Activated CD4-positive, alpha-beta T cell treated with anti-CD3 and anti-CD28 coated beads for 1 hour (primary cell): ENCODE measurements around the gene DQX1.

Experiments used
- DNase-seq: peaks from one replicate; pipeline ENCODE4 v3.0.0-alpha.2; 2020

DQX1 gene

GRCh38 chr2:74510272-74510671, 15.8 kb downstream of the DQX1 start:
- no peak for DNase-seq

- peak; percentile 17 for DNase-seq
Observed at GRCh38 chr2:74507926-74508520, 18.0 kb downstream of the DQX1 start.

GRCh38 chr2:74507145-74507925, 18.7 kb downstream of the DQX1 start, which contains the start of gene PCGF1:
TSS of gene PCGF1 (minus strand) at chr2:74507695. CDS start at chr2:74507668, 27 bp downstream.
- DNase-seq: peak; percentile 97

- no peak for DNase-seq
Observed at GRCh38 chr2:74505448-74506246, 20.4 kb downstream of the DQX1 start.

GRCh38 chr2:74504591-74504990, 21.4 kb downstream of the DQX1 start:
- DNase-seq: no peak

- no peak for DNase-seq
Observed at GRCh38 chr2:74503506-74504475, 22.2 kb downstream of the DQX1 start.

GRCh38 chr2:74502720-74503505, 23.1 kb downstream of the DQX1 start:
- peak; percentile 18 for DNase-seq

GRCh38 chr2:74502147-74502719, 23.8 kb downstream of the DQX1 start:
- no peak for DNase-seq

GRCh38 chr2:74501335-74502071, 24.5 kb downstream of the DQX1 start:
- no peak for DNase-seq

GRCh38 chr2:74500578-74500946, 25.5 kb downstream of the DQX1 start:
- no peak for DNase-seq

GRCh38 chr2:74499940-74500577, 26.0 kb downstream of the DQX1 start:
- no peak for DNase-seq

GRCh38 chr2:74499267-74499939, 26.6 kb downstream of the DQX1 start, which contains the start of gene LBX2:
TSS of gene LBX2 (minus strand) at chr2:74499603. CDS start at chr2:74499537, 66 bp downstream.
- peak; percentile 30 for DNase-seq

GRCh38 chr2:74498500-74499266, 27.3 kb downstream of the DQX1 start:
- no peak for DNase-seq

GRCh38 chr2:74497777-74498499, 28.1 kb downstream of the DQX1 start:
- no peak for DNase-seq

- no peak for DNase-seq
Observed at GRCh38 chr2:74496997-74497776, 28.8 kb downstream of the DQX1 start.

GRCh38 chr2:74495440-74495839, 30.6 kb downstream of the DQX1 start:
- no peak for DNase-seq

GRCh38 chr2:74493546-74493945, 32.5 kb downstream of the DQX1 start:
- DNase-seq: no peak
